HS-27A (cell line): Measurements from ENCODE around the gene NR4A3.

Experiments
- DNase-seq: peaks from one replicate; pipeline ENCODE4 v3.0.0-alpha.2; 2012; ENCODE audit warnings: low read depth, missing footprints

The NR4A3 gene

GRCh38 chr9:99878651-99879050, 57.0 kb downstream of the NR4A3 start:
- DNase-seq, result no peak

DNA sequence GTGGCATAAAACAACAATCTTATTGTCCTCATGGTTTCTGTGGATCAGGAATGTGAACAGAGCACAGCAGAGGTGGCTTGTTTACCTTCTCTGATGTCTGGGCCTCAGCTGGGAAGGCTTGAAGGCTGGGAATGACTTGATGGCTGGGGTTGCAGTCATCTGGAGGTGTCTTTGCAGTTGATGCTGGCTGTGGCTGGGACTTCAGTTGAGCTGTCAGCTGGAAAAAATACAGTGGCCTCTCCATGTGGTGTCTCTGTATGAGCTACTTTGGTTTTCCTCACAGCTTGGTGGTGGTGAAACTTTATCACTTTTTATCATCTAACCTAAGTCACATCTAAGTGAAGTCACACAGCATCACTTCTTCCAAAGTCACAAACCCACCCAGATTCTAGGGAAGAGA, 60.1 kb downstream of the NR4A3 start:
- no peak for DNase-seq

- DNase-seq, result no peak
Measured at GRCh38 chr9:99885747-99886146, 64.1 kb downstream of the NR4A3 start.

- no peak for DNase-seq
Measured at GRCh38 chr9:99889120-99889519, 67.4 kb downstream of the NR4A3 start.

DNA sequence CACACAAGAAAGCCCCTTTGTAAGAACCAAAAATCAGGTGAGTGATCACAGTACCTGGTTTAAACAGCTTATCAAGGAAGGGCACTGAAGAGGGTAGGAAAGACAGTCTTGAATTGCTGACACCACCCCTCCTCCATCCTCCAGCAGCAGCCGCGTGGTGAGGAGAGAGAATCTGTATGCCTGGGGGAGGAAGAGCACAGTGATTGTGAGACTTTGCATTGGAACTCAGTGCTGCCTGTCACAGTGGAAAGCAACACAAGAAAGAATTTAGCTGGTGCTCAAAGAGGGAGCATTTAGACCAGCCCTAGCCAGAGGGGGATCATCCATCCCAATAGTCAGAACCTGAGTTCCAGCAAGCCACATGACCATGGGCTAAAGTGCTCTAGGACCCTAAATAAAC, 73.1 kb downstream of the NR4A3 start:
- no peak for DNase-seq

- no peak for DNase-seq
Measured at GRCh38 chr9:99895510-99895909, 73.8 kb downstream of the NR4A3 start.

DNA sequence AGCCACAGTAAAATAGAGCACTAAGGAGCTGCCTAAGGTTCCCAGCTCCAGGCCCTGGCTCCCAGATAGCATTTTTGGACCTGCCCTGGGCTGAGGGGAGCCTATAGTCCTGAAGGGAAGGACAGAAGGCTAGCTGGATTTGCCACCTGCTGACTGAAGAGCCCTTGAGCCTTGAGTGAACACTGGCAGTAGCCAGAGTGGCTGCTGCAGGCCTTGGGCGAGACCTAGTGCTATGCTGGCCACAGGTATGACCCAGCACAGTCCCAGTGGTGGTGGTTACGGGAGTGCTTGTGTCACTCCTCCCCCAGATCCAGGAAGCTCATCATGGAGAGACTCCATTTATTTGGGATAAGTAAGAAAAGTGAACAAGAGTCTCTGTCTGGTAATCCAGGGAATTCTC, 74.4 kb downstream of the NR4A3 start:
- DNase-seq, result no peak

DNA sequence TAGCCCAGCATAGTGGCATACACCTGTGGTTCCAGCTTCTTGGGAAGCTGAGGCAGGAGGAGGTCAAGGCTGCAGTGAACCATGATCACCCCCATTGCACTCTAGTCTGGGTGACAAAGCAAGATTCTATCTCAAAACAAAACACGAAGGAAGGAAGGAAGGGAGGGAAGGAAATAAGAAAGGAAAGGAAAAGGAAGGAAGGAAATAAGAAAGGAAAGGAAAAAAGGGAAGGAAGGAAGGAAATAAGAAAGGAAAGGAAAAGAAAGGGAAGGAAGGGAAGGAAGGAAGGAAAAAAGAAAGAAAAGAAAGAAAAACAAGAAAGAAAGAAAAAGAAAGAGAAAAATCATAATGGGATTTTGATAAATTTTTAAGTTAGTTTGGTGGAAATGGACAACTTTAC, 81.7 kb downstream of the NR4A3 start:
- DNase-seq, result no peak

DNA sequence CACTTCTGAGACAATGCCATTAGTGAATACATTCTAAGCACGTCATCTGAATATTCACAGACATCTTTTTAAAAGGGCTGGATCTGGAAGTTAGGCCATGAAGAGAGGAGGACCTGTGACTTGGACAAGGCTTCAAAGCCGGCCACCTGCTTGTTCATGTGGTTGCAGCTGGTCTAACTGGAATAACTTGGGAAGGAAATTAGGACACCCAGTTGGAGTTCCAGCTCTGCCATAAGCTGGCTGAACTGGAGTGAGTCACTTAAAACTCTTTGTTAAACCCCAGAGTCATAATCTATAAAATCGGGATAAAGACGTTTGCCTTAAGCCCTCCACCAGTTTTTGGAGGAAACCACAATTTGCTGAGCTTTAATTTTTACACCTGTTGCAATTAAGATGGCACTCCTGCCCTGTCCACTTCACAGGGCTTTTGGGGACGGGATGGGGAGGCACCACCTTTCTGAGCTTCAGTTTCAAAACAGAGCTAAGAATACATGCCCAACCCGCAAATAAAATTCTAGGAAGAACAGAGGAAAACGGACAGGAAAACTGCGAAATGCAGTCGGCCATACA, 84.2 kb downstream of the NR4A3 start:
- DNase-seq, result no peak

- DNase-seq, result peak; percentile 49
Measured at GRCh38 chr9:99906403-99907207, 84.9 kb downstream of the NR4A3 start, which contains the start of gene STX17. Gene STX17 (plus strand): TSS chr9:99906654. CDS start chr9:99915240, 8,586 bp downstream.

DNA sequence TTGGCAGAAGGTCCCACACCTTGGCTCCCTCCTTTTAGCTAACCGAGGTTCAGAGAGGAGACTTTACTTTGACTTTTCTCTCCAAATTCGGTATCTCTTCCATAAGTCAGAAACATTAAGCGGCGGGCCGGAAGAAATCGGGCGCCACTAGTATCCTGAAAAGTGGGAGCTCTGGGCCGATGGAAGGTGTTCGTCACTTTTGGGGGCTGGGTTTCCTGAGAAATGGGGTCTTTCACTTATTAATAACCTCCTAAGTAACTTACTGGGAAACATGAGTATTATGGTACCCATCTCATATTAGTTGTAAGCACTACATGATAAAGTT, 85.5 kb downstream of the NR4A3 start:
- DNase-seq, result no peak

GRCh38 chr9:99911600-99911999, 89.9 kb downstream of the NR4A3 start:
- no peak for DNase-seq
